K562 (cell line): Measurements from ENCODE around the gene FERMT3. TPM values are rescaled to one million over a fixed set of nuclear protein-coding genes. Genes with fewer than 3 reads are reported as not detected.
A peak's percentile ranks its signal among the peaks of the same experiment; 100 is the strongest.

Experiments used
- C11orf30 ChIP-seq: fragments of 450-650 bp; IDR thresholded peaks from 2 replicates; pipeline ENCODE4 v1.6.1; 2016; ENCODE audit warnings: low read depth, mild to moderate bottlenecking
- CBFA2T2 ChIP-seq: fragments of 450-650 bp; conservative IDR thresholded peaks from 2 replicates; pipeline ENCODE4 v1.6.1; 2017; ENCODE audit warnings: mild to moderate bottlenecking
- HMG20A ChIP-seq: fragments of 450-650 bp; formaldehyde crosslinking; conservative IDR thresholded peaks from 2 replicates; pipeline ENCODE4 v1.4.0; 2020; ENCODE audit warnings: mild to moderate bottlenecking, mixed read lengths
- MCM2 ChIP-seq: fragments of 450-650 bp; IDR thresholded peaks from 2 replicates; pipeline ENCODE4 v1.6.1; 2017; ENCODE audit warnings: low read depth, mild to moderate bottlenecking
- NRF1 ChIP-seq, 2 experiments: fragments of 450-650 bp; IDR thresholded peaks in 1 of 2; conservative IDR thresholded peaks in 1 of 2; 2 replicates each; pipeline ENCODE4 v1.6.1; 2014; ENCODE audit warnings: mild to moderate bottlenecking in 2 of 2
- RBFOX2 ChIP-seq: fragments of 200-400 bp; formaldehyde crosslinking; IDR thresholded peaks from 2 replicates; pipeline ENCODE4 v1.6.1; 2017; ENCODE audit warnings: low read depth, mild to moderate bottlenecking, low read length, moderate library complexity
- SIX5 ChIP-seq, 2 experiments: IDR thresholded peaks; 2 replicates each; pipeline ENCODE4 v1.6.1; 2011; ENCODE audit warnings: low read length in 2 of 2, borderline replicate concordance in 1 of 2, low read depth in 1 of 2, mild to moderate bottlenecking in 1 of 2, moderate library complexity in 1 of 2; ENCODE audit not compliant: insufficient read depth in 1 of 2
- SRSF9 ChIP-seq: fragments of 200-400 bp; formaldehyde crosslinking; IDR thresholded peaks from 2 replicates; pipeline ENCODE4 v1.6.1; 2017; ENCODE audit warnings: low read depth, low read length, borderline replicate concordance
- TAF1 ChIP-seq: IDR thresholded peaks from 2 replicates; pipeline ENCODE4 v1.6.1; 2011; ENCODE audit warnings: mild to moderate bottlenecking, low read length, moderate library complexity; ENCODE audit not compliant: insufficient read depth, control insufficient read depth, severe bottlenecking; ENCODE audit errors: extremely low read depth
- TAF15 ChIP-seq: fragments of 200-400 bp; formaldehyde crosslinking; IDR thresholded peaks from 2 replicates; pipeline ENCODE4 v1.6.1; 2017; ENCODE audit warnings: mild to moderate bottlenecking, low read depth, low read length, moderate library complexity
- TBP ChIP-seq: optimal IDR thresholded peaks from 2 replicates; pipeline ENCODE3; 2011; ENCODE audit warnings: low read depth, low read length, improper control_type of control experiment
- TGIF2 ChIP-seq: sonication (generic); formaldehyde crosslinking; IDR thresholded peaks from 2 replicates; pipeline ENCODE4 v1.8.1; 2022; ENCODE audit warnings: mild to moderate bottlenecking, missing genetic modification reagents, moderate library complexity
- ZBTB7A ChIP-seq: IDR thresholded peaks from 2 replicates; pipeline ENCODE4 v1.6.1; 2011; ENCODE audit warnings: low read depth, mild to moderate bottlenecking, low read length, moderate library complexity, borderline replicate concordance; ENCODE audit not compliant: control insufficient read depth
- ZNF121 ChIP-seq: sonication (generic); formaldehyde crosslinking; conservative IDR thresholded peaks from 2 replicates; pipeline ENCODE4 v1.8.0; 2022; ENCODE audit warnings: missing genetic modification reagents
- polyA plus RNA-seq, 8 experiments: library from polyadenylated mRNA; depleted of rRNA in 4 of 8; stranded (reverse) in 5 of 8; unstranded in 3 of 8; fragments of >200 nt; fragmentation: Nextera tagmentation in 2 of 8; fragmentation: Illumina TruSeq in 1 of 8; extraction: Ambion mirVana in 2 of 8; extraction: Trizol in 1 of 8; gene quantifications; 2 replicates each; pipeline versions ENCODE4 v1.2.1 to v1.2.3, GENCODE V29; 2011 to 2014; ENCODE audit warnings: inconsistent platforms in 1 of 8, missing spikeins in 1 of 8
- total RNA-seq, 7 experiments: library from RNA; depleted of rRNA in 6 of 7; stranded (reverse); fragments of >200 nt in 6 of 7; fragmentation: Illumina TruSeq in 2 of 7; extraction: Trizol in 2 of 7; gene quantifications; 2 replicates each; pipeline versions ENCODE4 v1.2.1 to v1.2.3, GENCODE V29; 2011 to 2021; ENCODE audit warnings: low replicate concordance in 1 of 7
- TF ChIP-seq, protein P1 (sequence below): fragments of 450-650 bp; IDR thresholded peaks from 2 replicates; pipeline ENCODE4 v1.6.1; 2017; ENCODE audit warnings: antibody characterized with exemption, mild to moderate bottlenecking
- TF ChIP-seq, protein P2 (sequence below): sonication (generic); formaldehyde crosslinking; IDR thresholded peaks from 2 replicates; pipeline ENCODE4 v1.8.0; 2022; ENCODE audit warnings: mild to moderate bottlenecking, missing genetic modification reagents
- TF ChIP-seq, protein P3 (sequence below): IDR thresholded peaks from 2 replicates; pipeline ENCODE4 v1.6.1; 2011; ENCODE audit not compliant: insufficient read length; ENCODE audit errors: extremely low read depth
- TF ChIP-seq, protein P4 (sequence below): IDR thresholded peaks from 3 replicates; pipeline ENCODE4 v1.6.1; 2011; ENCODE audit warnings: borderline replicate concordance, mild to moderate bottlenecking, moderate library complexity; ENCODE audit not compliant: insufficient read length; ENCODE audit errors: extremely low read depth

FERMT3 gene
- total and polyA plus RNA-seq, 9 of the 15 experiments (the other 6 are each of a cell fraction or from before 2014, with no cell fraction given) = 3.2 to 275 (median 79.7) TPM

DNA sequence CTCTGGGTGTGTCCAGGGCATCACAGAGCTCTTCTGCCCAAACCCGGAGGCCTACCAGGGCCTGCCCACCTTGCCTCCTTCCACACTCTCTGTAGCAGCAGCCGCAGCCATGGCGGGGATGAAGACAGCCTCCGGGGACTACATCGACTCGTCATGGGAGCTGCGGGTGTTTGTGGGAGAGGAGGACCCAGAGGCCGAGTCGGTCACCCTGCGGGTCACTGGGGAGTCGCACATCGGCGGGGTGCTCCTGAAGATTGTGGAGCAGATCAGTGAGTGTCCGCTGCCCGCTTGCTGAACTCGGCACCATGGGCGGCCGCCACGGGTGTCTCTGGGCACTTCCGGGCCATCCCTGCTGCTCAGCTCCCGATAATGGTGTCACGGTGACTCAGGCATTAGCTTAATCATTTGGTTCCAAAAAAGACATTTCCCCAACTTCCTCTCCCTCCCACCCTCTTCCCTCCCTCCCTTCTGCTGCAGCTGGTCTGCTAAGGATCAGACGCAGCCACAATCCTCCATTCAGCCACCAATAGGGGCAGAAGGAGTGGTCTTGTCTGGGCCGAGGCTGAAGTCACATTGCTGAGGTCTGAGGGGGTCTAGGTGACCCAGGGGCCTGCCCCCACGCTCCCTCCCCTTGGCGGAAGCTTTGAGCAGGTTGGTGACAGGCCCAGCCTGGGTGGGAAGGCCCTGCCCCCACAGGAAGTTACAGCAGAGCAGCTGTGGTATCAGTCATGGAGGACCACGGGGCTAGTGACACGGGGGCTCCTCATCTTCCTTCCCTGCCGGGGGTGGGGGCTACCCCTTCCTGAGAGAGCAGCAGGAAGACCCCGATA lies 950 bp downstream of the FERMT3 start (continued):
- TF ChIP-seq, protein P1, sequence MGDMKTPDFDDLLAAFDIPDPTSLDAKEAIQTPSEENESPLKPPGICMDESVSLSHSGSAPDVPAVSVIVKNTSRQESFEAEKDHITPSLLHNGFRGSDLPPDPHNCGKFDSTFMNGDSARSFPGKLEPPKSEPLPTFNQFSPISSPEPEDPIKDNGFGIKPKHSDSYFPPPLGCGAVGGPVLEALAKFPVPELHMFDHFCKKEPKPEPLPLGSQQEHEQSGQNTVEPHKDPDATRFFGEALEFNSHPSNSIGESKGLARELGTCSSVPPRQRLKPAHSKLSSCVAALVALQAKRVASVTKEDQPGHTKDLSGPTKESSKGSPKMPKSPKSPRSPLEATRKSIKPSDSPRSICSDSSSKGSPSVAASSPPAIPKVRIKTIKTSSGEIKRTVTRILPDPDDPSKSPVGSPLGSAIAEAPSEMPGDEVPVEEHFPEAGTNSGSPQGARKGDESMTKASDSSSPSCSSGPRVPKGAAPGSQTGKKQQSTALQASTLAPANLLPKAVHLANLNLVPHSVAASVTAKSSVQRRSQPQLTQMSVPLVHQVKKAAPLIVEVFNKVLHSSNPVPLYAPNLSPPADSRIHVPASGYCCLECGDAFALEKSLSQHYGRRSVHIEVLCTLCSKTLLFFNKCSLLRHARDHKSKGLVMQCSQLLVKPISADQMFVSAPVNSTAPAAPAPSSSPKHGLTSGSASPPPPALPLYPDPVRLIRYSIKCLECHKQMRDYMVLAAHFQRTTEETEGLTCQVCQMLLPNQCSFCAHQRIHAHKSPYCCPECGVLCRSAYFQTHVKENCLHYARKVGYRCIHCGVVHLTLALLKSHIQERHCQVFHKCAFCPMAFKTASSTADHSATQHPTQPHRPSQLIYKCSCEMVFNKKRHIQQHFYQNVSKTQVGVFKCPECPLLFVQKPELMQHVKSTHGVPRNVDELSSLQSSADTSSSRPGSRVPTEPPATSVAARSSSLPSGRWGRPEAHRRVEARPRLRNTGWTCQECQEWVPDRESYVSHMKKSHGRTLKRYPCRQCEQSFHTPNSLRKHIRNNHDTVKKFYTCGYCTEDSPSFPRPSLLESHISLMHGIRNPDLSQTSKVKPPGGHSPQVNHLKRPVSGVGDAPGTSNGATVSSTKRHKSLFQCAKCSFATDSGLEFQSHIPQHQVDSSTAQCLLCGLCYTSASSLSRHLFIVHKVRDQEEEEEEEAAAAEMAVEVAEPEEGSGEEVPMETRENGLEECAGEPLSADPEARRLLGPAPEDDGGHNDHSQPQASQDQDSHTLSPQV = peak; percentile 78; the same call in 1 of the 2 replicates
- TF ChIP-seq ZBTB7A (peak; percentile 99), SRSF9 (no peak), HMG20A (no peak), MCM2 (no peak), ZNF121 (CRISPR knock-in tag) (no peak), TBP (peak; percentile 88), CBFA2T2 (peak; percentile 62), TAF1 (peak; percentile 86), C11orf30 (peak; percentile 95), SIX5 (IDR thresholded peaks at IDR 0.05; ENCODE audit: borderline replicate concordance in 1 of 2, insufficient read depth in 1 of 2, low read depth in 1 of 2, low read length in 2 of 2) (no peak), TGIF2 (CRISPR knock-in tag) (no peak), TAF15 (no peak), NRF1 (conservative IDR thresholded peaks at IDR 0.05 in 1 of 2, IDR thresholded peaks at IDR 0.05 in 1 of 2) (peak; percentile 29 to 46; a peak in 3 of 4 replicates), RBFOX2 (peak; percentile 86)
- TF ChIP-seq, protein P2, sequence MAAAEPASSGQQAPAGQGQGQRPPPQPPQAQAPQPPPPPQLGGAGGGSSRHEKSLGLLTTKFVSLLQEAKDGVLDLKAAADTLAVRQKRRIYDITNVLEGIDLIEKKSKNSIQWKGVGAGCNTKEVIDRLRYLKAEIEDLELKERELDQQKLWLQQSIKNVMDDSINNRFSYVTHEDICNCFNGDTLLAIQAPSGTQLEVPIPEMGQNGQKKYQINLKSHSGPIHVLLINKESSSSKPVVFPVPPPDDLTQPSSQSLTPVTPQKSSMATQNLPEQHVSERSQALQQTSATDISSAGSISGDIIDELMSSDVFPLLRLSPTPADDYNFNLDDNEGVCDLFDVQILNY (CRISPR knock-in tag) = 0 out of 2 replicates have a peak, but pooled peaks have one; percentile 30
- TF ChIP-seq, protein P3, sequence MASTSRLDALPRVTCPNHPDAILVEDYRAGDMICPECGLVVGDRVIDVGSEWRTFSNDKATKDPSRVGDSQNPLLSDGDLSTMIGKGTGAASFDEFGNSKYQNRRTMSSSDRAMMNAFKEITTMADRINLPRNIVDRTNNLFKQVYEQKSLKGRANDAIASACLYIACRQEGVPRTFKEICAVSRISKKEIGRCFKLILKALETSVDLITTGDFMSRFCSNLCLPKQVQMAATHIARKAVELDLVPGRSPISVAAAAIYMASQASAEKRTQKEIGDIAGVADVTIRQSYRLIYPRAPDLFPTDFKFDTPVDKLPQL = no peak
- TF ChIP-seq, protein P4, sequence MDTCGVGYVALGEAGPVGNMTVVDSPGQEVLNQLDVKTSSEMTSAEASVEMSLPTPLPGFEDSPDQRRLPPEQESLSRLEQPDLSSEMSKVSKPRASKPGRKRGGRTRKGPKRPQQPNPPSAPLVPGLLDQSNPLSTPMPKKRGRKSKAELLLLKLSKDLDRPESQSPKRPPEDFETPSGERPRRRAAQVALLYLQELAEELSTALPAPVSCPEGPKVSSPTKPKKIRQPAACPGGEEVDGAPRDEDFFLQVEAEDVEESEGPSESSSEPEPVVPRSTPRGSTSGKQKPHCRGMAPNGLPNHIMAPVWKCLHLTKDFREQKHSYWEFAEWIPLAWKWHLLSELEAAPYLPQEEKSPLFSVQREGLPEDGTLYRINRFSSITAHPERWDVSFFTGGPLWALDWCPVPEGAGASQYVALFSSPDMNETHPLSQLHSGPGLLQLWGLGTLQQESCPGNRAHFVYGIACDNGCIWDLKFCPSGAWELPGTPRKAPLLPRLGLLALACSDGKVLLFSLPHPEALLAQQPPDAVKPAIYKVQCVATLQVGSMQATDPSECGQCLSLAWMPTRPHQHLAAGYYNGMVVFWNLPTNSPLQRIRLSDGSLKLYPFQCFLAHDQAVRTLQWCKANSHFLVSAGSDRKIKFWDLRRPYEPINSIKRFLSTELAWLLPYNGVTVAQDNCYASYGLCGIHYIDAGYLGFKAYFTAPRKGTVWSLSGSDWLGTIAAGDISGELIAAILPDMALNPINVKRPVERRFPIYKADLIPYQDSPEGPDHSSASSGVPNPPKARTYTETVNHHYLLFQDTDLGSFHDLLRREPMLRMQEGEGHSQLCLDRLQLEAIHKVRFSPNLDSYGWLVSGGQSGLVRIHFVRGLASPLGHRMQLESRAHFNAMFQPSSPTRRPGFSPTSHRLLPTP = no peak
